Calu3 (cell line): Measurements from ENCODE around the gene L1CAM. TPM values are rescaled to one million over a fixed set of nuclear protein-coding genes. Genes with fewer than 3 reads are reported as not detected.

Experiments
- BruUV-seq: library from RNA; stranded (reverse); fragments of 400-500 nt; replicated peaks from 2 replicates; lab custom pipeline; 2021; lab: Mats Ljungman, UMichigan
- CTCF ChIA-PET: fragments of 300-600 bp; sonication (Branson Sonifier 250); formaldehyde crosslinking; loops from one replicate; lab custom pipeline; 2022; ENCODE audit warnings: antibody characterized with exemption; lab: Charles Lee
- DNase-seq: peaks from one replicate; pipeline ENCODE4 v3.0.0; 2022
- H3K27ac Mint-ChIP-seq: one replicate; pipeline ENCODE4 v1.8.0; 2022; ENCODE audit warnings: mixed read lengths; ENCODE audit not compliant: unreplicated experiment
- H3K27me3 Mint-ChIP-seq: one replicate; pipeline ENCODE4 v1.8.0; 2022; ENCODE audit warnings: mixed read lengths; ENCODE audit not compliant: unreplicated experiment
- H3K36me3 Mint-ChIP-seq: one replicate; pipeline ENCODE4 v1.8.0; 2022; ENCODE audit warnings: mild to moderate bottlenecking, moderate library complexity, mixed read lengths; ENCODE audit not compliant: insufficient read depth, unreplicated experiment
- H3K4me1 Mint-ChIP-seq: one replicate; pipeline ENCODE4 v1.8.0; 2022; ENCODE audit warnings: mild to moderate bottlenecking, low read depth, mixed read lengths; ENCODE audit not compliant: unreplicated experiment
- H3K4me3 Mint-ChIP-seq: one replicate; pipeline ENCODE4 v1.8.0; 2022; ENCODE audit warnings: mild to moderate bottlenecking, low read depth, moderate library complexity, mixed read lengths; ENCODE audit not compliant: unreplicated experiment
- H3K9me3 Mint-ChIP-seq: one replicate; pipeline ENCODE4 v1.8.0; 2022; ENCODE audit warnings: low read depth, mixed read lengths; ENCODE audit not compliant: unreplicated experiment
- CTCF ChIP-seq: fragments of 200-600 bp; IDR thresholded peaks from one replicate; pipeline ENCODE4 v1.8.0; 2022; ENCODE audit warnings: antibody characterized with exemption; ENCODE audit not compliant: unreplicated experiment
- intact Hi-C: fragments of 100-400 bp; cut with micrococcal nuclease; formaldehyde crosslinking; loops from one replicate; pipeline ENCODE4 v1.10.0; 2022; ENCODE audit not compliant: unreplicated experiment
- total RNA-seq: library from RNA; stranded (reverse); gene quantifications from 2 replicates; pipeline ENCODE4 v1.2.3, GENCODE V29; 2022

The L1CAM gene
- total RNA-seq, 1 experiment from 2014 or later, result 14.2 TPM

GRCh38 chrX:153828308-153828707 is 57.7 kb downstream of the L1CAM start:
- H3K9me3 Mint-ChIP-seq, result no peaks in the 10 kb centered on the region
- no peak for DNase-seq
- H3K36me3 Mint-ChIP-seq, result no peaks in the 10 kb centered on the region
- CTCF ChIA-PET, result no interaction called here
- H3K4me1 Mint-ChIP-seq, result no peaks in the 10 kb centered on the region
- H3K27ac Mint-ChIP-seq, result no peak overlapping the region
- intact Hi-C loops, result no loop called here
- no peak for TF ChIP-seq CTCF
- peaks cover 86% of the 10 kb centered on the region for H3K27me3 Mint-ChIP-seq
- no peak overlapping the region for H3K4me3 Mint-ChIP-seq
- BruUV-seq, result no TSS peak

- no peak overlapping the region for H3K4me3 Mint-ChIP-seq
Observed at GRCh38 chrX:153827903-153828302, 58.1 kb downstream of the L1CAM start.

GRCh38 chrX:153827016-153827415 is 59.0 kb downstream of the L1CAM start:
- CTCF ChIA-PET, result no interaction called here
- intact Hi-C loops, result no loop called here
- TF ChIP-seq CTCF, result no peak
- H3K4me3 Mint-ChIP-seq, result no peak overlapping the region
- H3K9me3 Mint-ChIP-seq, result no peaks in the 10 kb centered on the region
- no peak for DNase-seq
- BruUV-seq, result no TSS peak
- no peaks in the 10 kb centered on the region for H3K4me1 Mint-ChIP-seq
- H3K27me3 Mint-ChIP-seq, result peaks cover 82% of the 10 kb centered on the region
- H3K36me3 Mint-ChIP-seq, result no peaks in the 10 kb centered on the region
- H3K27ac Mint-ChIP-seq, result no peak overlapping the region

More at GRCh38 chrX:153827903-153828302, 58.1 kb downstream of the L1CAM start:
- no TSS peak for BruUV-seq
- TF ChIP-seq CTCF, result no peak
- H3K4me1 Mint-ChIP-seq, result no peaks in the 10 kb centered on the region
- DNase-seq, result no peak
- H3K27me3 Mint-ChIP-seq, result peaks cover 86% of the 10 kb centered on the region
- no peaks in the 10 kb centered on the region for H3K9me3 Mint-ChIP-seq
- no peaks in the 10 kb centered on the region for H3K36me3 Mint-ChIP-seq
- intact Hi-C loops, result no loop called here
- H3K27ac Mint-ChIP-seq, result no peak overlapping the region
- CTCF ChIA-PET, result no interaction called here

GRCh38 chrX:153825042-153825441 is 60.9 kb downstream of the L1CAM start:
- Mint-ChIP-seq H3K4me3 (no peak overlapping the region), H3K27ac (no peak overlapping the region), H3K27me3 (peaks cover 70% of the 10 kb centered on the region), H3K36me3 (no peaks in the 10 kb centered on the region), H3K4me1 (no peaks in the 10 kb centered on the region), H3K9me3 (no peaks in the 10 kb centered on the region)
- no TSS peak for BruUV-seq
- CTCF ChIA-PET, result no interaction called here
- DNase-seq, result no peak
- TF ChIP-seq CTCF, result no peak
- intact Hi-C loops, result no loop called here
